Ovary (tissue), 9 donors: Measurements from ENCODE around the gene CRYZL1. TPM values are rescaled to one million over a fixed set of nuclear protein-coding genes. Genes with fewer than 3 reads are reported as not detected.

Experiments
- DNase-seq, 5 donors: peaks; one replicate each; pipeline ENCODE4 v3.0.0-alpha.2; 2019 to 2020
- H3K27ac ChIP-seq, 2 donors: fragments of 200-600 bp; one replicate each; pipeline versions ENCODE4 v1.5.1 to v1.8.0; 2019 to 2022
- H3K27me3 ChIP-seq: fragments of 200-600 bp; one replicate; pipeline ENCODE4 v1.8.0; 2022
- H3K36me3 ChIP-seq: fragments of 200-600 bp; sonication (generic); one replicate; pipeline ENCODE4 v1.5.1; 2019
- H3K4me1 ChIP-seq: one replicate; pipeline ENCODE4 v1.8.1; 2013; ENCODE audit warnings: mild to moderate bottlenecking, moderate library complexity; ENCODE audit not compliant: insufficient read depth
- H3K4me3 ChIP-seq: fragments of 200-600 bp; sonication (generic); one replicate; pipeline ENCODE4 v1.5.1; 2017
- H3K9me3 ChIP-seq, 2 donors: fragments of 200-600 bp in 1 of 2; sonication (generic) in 1 of 2; one replicate each; pipeline versions ENCODE4 v1.5.1 to v1.8.1; 2013 to 2019; ENCODE audit warnings: mild to moderate bottlenecking in 1 of 2, moderate library complexity in 1 of 2
- EP300 ChIP-seq: sonication (generic); formaldehyde crosslinking; IDR thresholded peaks from one replicate; pipeline ENCODE4 v1.6.1; 2017; ENCODE audit warnings: antibody characterized with exemption
- POLR2A ChIP-seq: fragments of 450-650 bp; IDR thresholded peaks from one replicate; pipeline ENCODE4 v1.6.1; 2017; ENCODE audit warnings: antibody characterized with exemption, mild to moderate bottlenecking, moderate library complexity
- WGBS, 3 donors: extraction: QIAGEN DNeasy Blood & Tissue Kit in 1 of 3; methylation state at CpG; one replicate each; pipeline versions ENCODE4 v1.1.5 to v1.1.7; 2013 to 2017; 5-methylcytosine and 5-hydroxymethylcytosine counted together
- intact Hi-C, 4 donors: fragments of 100-400 bp; cut with DNase I; formaldehyde crosslinking; loops; one replicate each; pipeline versions ENCODE4 v1.11.0 to v1.15.1; 2022 to 2023
- polyA plus RNA-seq, 2 donors: library from polyadenylated mRNA; stranded (reverse); fragments of 200-250 nt in 1 of 2; fragments of 350-450 nt in 1 of 2; fragmentation: Illumina TruSeq in 1 of 2; extraction: RNeasy Lipid Tissue Mini Kit (QIAGEN cat#74804) in 1 of 2; gene quantifications; one replicate each; pipeline ENCODE4 v1.2.3, GENCODE V29; 2013 to 2014
- total RNA-seq, 7 donors: library from RNA; depleted of rRNA in 2 of 7; stranded (reverse); fragments of >200 nt in 2 of 7; fragmentation: NEBNext Ultra II Directional in 3 of 7; extraction: Animal tissue kit (Norgen Biotek cat#: 25700) in 3 of 7; gene quantifications; one replicate each; pipeline versions ENCODE4 v1.1.0 to v1.2.4, GENCODE V29; 2016 to 2023
- TF ChIP-seq, protein P1 (sequence below), 3 donors: fragments of 450-650 bp in 2 of 3; fragments of 200-600 bp in 1 of 3; IDR thresholded peaks; one replicate each; pipeline versions ENCODE4 v1.5.1 to v1.8.0; 2016 to 2022; ENCODE audit warnings: antibody characterized with exemption in 3 of 3, mild to moderate bottlenecking in 1 of 3
- donor health status: DM: no; HTN: no; CAD: no; lungs with moderate emphysema.
- donor health status: DM: no; HTN: no; CAD: no.
- donor health status: Bipolar disorder and iron deficiency.
- donor health status: DM: yes; HTN: yes; CAD: no.
- donor health status: DM: no; HTN: no; CAD: no.
- donor health status: DM: yes; HTN: yes; CAD: no.

CRYZL1 gene
- total and polyA plus RNA-seq, 9 donors = 27.0 to 59.6 (median 45.9) TPM

DNA sequence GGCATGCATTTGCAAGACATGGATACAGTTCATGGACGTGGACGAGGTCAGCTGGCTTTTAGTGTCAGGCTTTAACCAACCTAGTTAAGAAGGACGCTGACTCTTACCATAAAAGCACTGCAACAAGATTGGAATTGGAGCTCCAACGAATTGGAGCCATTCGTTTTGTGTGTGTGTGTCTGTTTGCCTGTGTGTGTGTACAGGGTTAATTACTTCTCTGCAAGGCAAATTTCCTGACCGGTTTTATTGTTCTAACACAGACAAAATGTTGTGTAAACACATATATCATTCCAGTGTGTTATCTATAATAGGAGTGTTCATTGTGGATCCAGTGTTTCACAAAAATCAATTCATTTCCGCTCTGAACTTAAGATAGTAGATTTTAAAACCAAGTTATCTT is 8.7 kb upstream of the CRYZL1 start:
- Histone ChIP-seq H3K4me1 (peaks cover 22% of the 10 kb centered on the region), H3K9me3 (no peaks in the 10 kb centered on the region), H3K36me3 (no peaks in the 10 kb centered on the region), H3K4me3 (no peak overlapping the region), H3K27ac (no peak overlapping the region), H3K27me3 (no peaks in the 10 kb centered on the region)
- WGBS, 3 donors = 45 to 52% (median 45%) methylated on average over 7 of the region's 7 CpGs
- DNase-seq = no peak
- no peak for TF ChIP-seq EP300
- TF ChIP-seq POLR2A = no peak
- TF ChIP-seq, protein P1, sequence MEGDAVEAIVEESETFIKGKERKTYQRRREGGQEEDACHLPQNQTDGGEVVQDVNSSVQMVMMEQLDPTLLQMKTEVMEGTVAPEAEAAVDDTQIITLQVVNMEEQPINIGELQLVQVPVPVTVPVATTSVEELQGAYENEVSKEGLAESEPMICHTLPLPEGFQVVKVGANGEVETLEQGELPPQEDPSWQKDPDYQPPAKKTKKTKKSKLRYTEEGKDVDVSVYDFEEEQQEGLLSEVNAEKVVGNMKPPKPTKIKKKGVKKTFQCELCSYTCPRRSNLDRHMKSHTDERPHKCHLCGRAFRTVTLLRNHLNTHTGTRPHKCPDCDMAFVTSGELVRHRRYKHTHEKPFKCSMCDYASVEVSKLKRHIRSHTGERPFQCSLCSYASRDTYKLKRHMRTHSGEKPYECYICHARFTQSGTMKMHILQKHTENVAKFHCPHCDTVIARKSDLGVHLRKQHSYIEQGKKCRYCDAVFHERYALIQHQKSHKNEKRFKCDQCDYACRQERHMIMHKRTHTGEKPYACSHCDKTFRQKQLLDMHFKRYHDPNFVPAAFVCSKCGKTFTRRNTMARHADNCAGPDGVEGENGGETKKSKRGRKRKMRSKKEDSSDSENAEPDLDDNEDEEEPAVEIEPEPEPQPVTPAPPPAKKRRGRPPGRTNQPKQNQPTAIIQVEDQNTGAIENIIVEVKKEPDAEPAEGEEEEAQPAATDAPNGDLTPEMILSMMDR (IDR thresholded peaks at IDR 0.05) = no peak
- intact Hi-C loops = no loop called here

GRCh38 chr21:33648555-33648954 is 7.0 kb upstream of the CRYZL1 start:
- no peak overlapping the region for H3K27ac ChIP-seq
- H3K9me3 ChIP-seq = no peaks in the 10 kb centered on the region
- H3K4me3 ChIP-seq = no peak overlapping the region
- peaks cover 25% of the 10 kb centered on the region for H3K4me1 ChIP-seq
- WGBS, 3 donors = 93 to 97% (median 96%) methylated on average over 1 of the region's 1 CpG
- TF ChIP-seq, protein P1 (IDR thresholded peaks at IDR 0.05) = no peak
- DNase-seq = no peak
- intact Hi-C loops = loop anchor here (10.0 kb wide), 2 partner anchors 56 to 246 kb away; no protein-coding TSS in a partner anchor
- no peaks in the 10 kb centered on the region for H3K27me3 ChIP-seq
- no peaks in the 10 kb centered on the region for H3K36me3 ChIP-seq

- no peak overlapping the region for H3K4me3 ChIP-seq
- H3K36me3 ChIP-seq = no peaks in the 10 kb centered on the region
- DNase-seq = no peak
- 80 to 87% (median 82%) methylated on average over 3 of the region's 3 CpGs for WGBS, 3 donors
- no peaks in the 10 kb centered on the region for H3K27me3 ChIP-seq
- H3K27ac ChIP-seq = no peak overlapping the region
- peaks cover 25% of the 10 kb centered on the region for H3K4me1 ChIP-seq
- intact Hi-C loops = loop anchor here (10.0 kb wide), 2 partner anchors 57 to 247 kb away; no protein-coding TSS in a partner anchor
- no peaks in the 10 kb centered on the region for H3K9me3 ChIP-seq
- TF ChIP-seq EP300 (no peak), POLR2A (no peak)
- TF ChIP-seq, protein P1 (IDR thresholded peaks at IDR 0.05) = no peak
Observed at GRCh38 chr21:33647587-33647986, 6.0 kb upstream of the CRYZL1 start.

DNA sequence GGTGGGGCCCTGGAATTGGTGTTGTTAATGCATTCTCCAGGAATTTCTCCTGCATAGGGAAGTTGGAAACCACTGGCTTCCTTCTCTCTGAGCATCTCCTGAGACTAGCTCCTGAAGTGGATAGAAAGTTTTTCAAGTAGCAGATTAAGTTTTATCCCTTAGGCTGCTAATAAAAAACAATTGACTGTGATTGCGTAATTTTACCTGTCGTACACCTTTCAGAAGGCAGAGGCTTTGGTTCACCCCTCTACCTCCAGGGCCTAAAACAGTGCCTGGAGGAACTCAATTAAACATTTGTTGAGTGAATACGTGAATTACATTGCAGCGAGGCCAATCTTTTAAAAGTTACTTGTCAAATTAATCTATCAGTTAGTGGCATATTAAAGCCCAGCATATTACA is 4.2 kb upstream of the CRYZL1 start:
- H3K27me3 ChIP-seq = no peaks in the 10 kb centered on the region
- H3K4me1 ChIP-seq = peaks cover 20% of the 10 kb centered on the region
- WGBS, 3 donors = 94 to 97% (median 95%) methylated on average over 4 of the region's 4 CpGs
- no peak overlapping the region for H3K4me3 ChIP-seq
- intact Hi-C loops = loop anchor here (10.0 kb wide), 2 partner anchors 59 to 249 kb away; no protein-coding TSS in a partner anchor
- H3K9me3 ChIP-seq = no peaks in the 10 kb centered on the region
- TF ChIP-seq, protein P1 (IDR thresholded peaks at IDR 0.05) = no peak
- no peak for TF ChIP-seq POLR2A
- no peak for TF ChIP-seq EP300
- no peaks in the 10 kb centered on the region for H3K36me3 ChIP-seq
- H3K27ac ChIP-seq = no peak overlapping the region
- DNase-seq = no peak
